ENCODE results near the gene FBLIM1. TPM values are rescaled to one million over a fixed set of nuclear protein-coding genes. Genes with fewer than 3 reads are reported as not detected.
"Not testable (repeated sequence)": the region's sequence is repeated elsewhere in the genome, so short reads cannot be mapped to it uniquely, and the experiment has no call there.

FBLIM1 gene
- total RNA-seq, 1 donor from 2014 or later: 78.3 TPM

DNA sequence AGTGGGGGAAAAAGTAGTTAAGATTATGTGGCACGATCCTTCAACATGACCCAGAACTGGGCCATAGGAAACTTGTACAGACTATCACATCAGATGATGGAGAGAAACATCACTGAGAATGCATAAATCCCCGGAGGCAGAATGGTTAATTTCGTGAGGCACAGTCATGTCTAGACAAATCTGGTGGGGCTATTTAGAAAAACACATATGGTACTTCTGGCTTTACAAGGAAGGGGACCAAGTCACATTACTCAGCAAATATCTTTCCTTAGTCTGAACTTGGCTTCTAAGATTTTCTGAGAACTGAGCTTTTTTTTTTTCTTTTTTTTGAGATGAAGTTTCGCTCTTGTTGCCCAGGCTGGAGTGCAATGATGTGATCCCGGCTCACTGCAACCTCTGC, 58.1 kb downstream of the FBLIM1 start:
- no peak overlapping the region for H3K4me3 Mint-ChIP-seq
- H3K27ac Mint-ChIP-seq: no peak overlapping the region
- H3K27me3 Mint-ChIP-seq: no peaks in the 10 kb centered on the region
- H3K36me3 Mint-ChIP-seq: no peaks in the 10 kb centered on the region
- H3K4me1 Mint-ChIP-seq (ENCODE audit: unreplicated experiment): peaks cover 11% of the 10 kb centered on the region
- DNase-seq (ENCODE audit: extremely low spot score, unreplicated experiment): no peak
- TF ChIP-seq, protein P1, sequence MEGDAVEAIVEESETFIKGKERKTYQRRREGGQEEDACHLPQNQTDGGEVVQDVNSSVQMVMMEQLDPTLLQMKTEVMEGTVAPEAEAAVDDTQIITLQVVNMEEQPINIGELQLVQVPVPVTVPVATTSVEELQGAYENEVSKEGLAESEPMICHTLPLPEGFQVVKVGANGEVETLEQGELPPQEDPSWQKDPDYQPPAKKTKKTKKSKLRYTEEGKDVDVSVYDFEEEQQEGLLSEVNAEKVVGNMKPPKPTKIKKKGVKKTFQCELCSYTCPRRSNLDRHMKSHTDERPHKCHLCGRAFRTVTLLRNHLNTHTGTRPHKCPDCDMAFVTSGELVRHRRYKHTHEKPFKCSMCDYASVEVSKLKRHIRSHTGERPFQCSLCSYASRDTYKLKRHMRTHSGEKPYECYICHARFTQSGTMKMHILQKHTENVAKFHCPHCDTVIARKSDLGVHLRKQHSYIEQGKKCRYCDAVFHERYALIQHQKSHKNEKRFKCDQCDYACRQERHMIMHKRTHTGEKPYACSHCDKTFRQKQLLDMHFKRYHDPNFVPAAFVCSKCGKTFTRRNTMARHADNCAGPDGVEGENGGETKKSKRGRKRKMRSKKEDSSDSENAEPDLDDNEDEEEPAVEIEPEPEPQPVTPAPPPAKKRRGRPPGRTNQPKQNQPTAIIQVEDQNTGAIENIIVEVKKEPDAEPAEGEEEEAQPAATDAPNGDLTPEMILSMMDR (conservative IDR thresholded peaks at IDR 0.05): no peak
- no peaks in the 10 kb centered on the region for H3K9me3 Mint-ChIP-seq

DNA sequence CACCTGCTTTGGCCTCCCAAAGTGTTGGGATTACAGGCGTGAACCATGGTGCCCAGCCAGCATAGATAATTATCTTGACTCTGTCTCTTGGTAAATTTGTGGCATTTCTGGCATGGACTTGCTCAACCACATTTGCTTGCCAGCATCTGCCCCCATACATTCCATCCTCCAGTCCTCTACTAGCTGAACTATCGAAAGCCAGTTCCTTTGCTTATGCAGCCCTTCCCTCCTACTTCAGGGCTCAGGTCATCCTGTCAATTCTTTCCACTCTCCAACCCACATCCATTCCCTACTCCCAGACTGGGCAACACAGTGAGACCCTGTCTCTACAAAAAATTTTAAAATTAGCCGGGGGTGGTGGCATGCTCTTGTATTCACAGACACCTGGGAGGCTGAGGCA, 61.9 kb downstream of the FBLIM1 start:
- Mint-ChIP-seq H3K9me3 (no peaks in the 10 kb centered on the region), H3K27me3 (no peaks in the 10 kb centered on the region), H3K36me3 (peaks cover 4% of the 10 kb centered on the region), H3K27ac (no peak overlapping the region), H3K4me3 (no peak overlapping the region), H3K4me1 (ENCODE audit: unreplicated experiment) (peaks cover 9% of the 10 kb centered on the region)
- TF ChIP-seq, protein P1 (conservative IDR thresholded peaks at IDR 0.05): no peak
- DNase-seq (ENCODE audit: extremely low spot score, unreplicated experiment): no peak

DNA sequence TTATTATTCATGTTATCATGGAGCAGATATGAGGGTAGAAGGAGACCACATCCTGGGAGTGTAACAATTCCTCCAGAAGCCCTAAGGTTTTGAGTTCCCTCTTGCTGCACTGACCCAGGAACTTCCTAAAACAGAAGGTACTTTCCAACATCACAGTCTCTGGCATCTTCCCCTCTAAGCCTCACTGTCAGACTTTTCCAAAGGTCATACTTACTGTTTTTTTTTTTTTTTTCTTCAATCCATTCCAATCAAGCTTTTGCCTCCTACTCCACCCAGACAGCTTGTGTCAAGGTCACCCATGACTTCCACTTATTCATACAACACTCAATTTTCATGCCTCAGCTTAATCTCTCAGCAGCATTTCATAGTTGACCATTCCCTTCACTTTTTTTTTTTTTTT, 67.2 kb downstream of the FBLIM1 start:
- H3K9me3 Mint-ChIP-seq: no peaks in the 10 kb centered on the region
- no peak for DNase-seq (ENCODE audit: extremely low spot score, unreplicated experiment)
- TF ChIP-seq, protein P1 (conservative IDR thresholded peaks at IDR 0.05): no peak
- H3K36me3 Mint-ChIP-seq: peaks cover 12% of the 10 kb centered on the region
- no peak overlapping the region for H3K4me3 Mint-ChIP-seq
- H3K27me3 Mint-ChIP-seq: no peaks in the 10 kb centered on the region
- H3K27ac Mint-ChIP-seq: no peak overlapping the region
- peaks cover 20% of the 10 kb centered on the region for H3K4me1 Mint-ChIP-seq (ENCODE audit: unreplicated experiment)

DNA sequence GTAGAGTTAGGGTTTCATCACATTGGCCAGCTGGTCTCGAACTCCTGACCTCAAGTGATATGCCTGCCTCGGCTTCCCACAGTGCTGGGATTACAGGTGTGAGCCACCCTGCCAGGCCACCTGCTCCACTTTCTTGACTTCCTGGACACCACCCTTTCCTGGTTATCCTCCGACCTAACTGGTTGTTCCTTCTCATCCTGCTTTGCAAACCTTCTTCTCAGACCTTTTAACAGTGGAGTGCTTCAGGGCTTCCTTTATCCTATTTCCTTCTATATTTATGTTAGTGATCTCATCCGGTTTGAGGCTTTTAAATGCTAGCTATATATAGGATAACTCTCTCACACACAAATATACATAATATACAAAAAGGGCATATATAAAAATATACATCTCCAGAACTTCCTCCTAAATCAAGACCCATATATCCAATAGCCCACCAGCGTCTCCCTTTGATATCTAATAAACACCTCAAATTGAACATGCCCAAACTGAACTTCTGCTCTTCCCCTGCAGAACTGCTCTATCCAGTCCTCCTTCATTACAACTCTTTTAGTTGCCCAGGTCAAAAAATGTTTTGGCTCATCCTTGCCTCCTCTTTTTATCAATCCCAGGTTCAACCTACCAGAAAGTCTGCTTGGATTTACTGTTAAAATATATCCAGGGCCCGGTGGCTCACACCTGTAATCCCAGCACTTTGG, 68.4 kb downstream of the FBLIM1 start:
- DNase-seq (ENCODE audit: extremely low spot score, unreplicated experiment): no peak
- TF ChIP-seq, protein P1 (conservative IDR thresholded peaks at IDR 0.05): no peak
- no peak overlapping the region for H3K4me3 Mint-ChIP-seq
- H3K27ac Mint-ChIP-seq: peak overlapping the region; percentile 11
- peaks cover 17% of the 10 kb centered on the region for H3K36me3 Mint-ChIP-seq
- peaks cover 27% of the 10 kb centered on the region for H3K4me1 Mint-ChIP-seq (ENCODE audit: unreplicated experiment)
- H3K9me3 Mint-ChIP-seq: no peaks in the 10 kb centered on the region
- H3K27me3 Mint-ChIP-seq: no peaks in the 10 kb centered on the region

DNA sequence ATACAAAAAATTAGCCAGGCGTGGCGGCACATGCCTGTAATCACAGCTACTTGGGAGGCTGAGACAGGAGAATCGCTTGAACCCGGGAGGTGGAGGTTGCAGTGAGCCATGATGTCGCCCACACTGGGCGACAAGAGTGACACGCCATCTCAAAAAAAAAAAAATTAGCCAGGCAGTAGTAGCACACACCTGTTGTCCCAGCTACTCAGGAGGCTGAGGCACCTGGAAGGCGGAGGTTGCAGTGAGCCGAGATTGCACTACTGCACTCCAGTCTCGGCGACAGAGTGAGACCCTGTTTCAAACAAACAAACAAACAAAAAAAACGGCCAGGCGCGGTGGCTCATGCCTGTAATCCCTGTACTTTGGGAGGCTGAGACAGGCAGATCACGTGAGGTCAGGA, 69.0 kb downstream of the FBLIM1 start:
- peaks cover 15% of the 10 kb centered on the region for H3K36me3 Mint-ChIP-seq
- not testable (repeated sequence) for DNase-seq (ENCODE audit: extremely low spot score, unreplicated experiment); H3K27me3 Mint-ChIP-seq; H3K27ac Mint-ChIP-seq; H3K9me3 Mint-ChIP-seq; H3K4me3 Mint-ChIP-seq
- H3K4me1 Mint-ChIP-seq (ENCODE audit: unreplicated experiment): peaks cover 29% of the 10 kb centered on the region

DNA sequence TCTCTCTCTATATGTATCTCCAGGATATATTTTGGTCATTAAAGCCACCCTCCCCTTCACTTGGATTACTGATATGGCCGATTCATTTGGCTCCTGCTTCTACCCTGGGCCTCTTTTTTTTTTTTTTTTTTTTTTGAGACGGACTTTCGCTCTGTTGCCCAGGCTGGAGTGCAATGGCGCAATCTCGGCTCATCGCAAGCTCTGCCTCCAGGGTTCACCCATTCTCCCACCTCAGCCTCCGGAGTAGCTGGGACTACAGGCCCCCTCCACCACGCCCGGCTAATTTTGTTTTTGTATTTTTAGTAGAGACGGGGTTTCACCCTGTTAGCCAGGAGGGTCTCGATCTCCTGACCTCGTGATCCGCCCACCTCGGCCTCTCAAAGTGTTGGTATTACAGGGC, 70.3 kb downstream of the FBLIM1 start:
- H3K36me3 Mint-ChIP-seq: peaks cover 14% of the 10 kb centered on the region
- DNase-seq (ENCODE audit: extremely low spot score, unreplicated experiment); H3K4me3 Mint-ChIP-seq; H3K27ac Mint-ChIP-seq; H3K9me3 Mint-ChIP-seq; H3K27me3 Mint-ChIP-seq: not testable (repeated sequence)
- peaks cover 31% of the 10 kb centered on the region for H3K4me1 Mint-ChIP-seq (ENCODE audit: unreplicated experiment)
